Neutrophil (primary cell): ENCODE results near the gene ELOB.

Experiments used
- H3K27ac ChIP-seq: fragments of 200-600 bp; sonication (generic); 2 replicates; pipeline ENCODE4 v1.5.1; 2016; ENCODE audit warnings: mild to moderate bottlenecking, moderate library complexity
- H3K27me3 ChIP-seq: fragments of 200-600 bp; sonication (generic); 2 replicates; pipeline ENCODE4 v1.6.0; 2016; ENCODE audit warnings: mild to moderate bottlenecking
- H3K36me3 ChIP-seq: fragments of 200-600 bp; sonication (generic); 2 replicates; pipeline ENCODE4 v1.5.1; 2017
- H3K4me1 ChIP-seq, 2 experiments: fragments of 200-600 bp in 1 of 2; sonication (generic) in 1 of 2; 1 replicate in 1 of 2; 2 replicates in 1 of 2; pipeline versions ENCODE4 v1.5.1 to v1.6.1; 2013 to 2016; ENCODE audit warnings: low read depth in 1 of 2, low read length in 1 of 2, mild to moderate bottlenecking in 1 of 2, moderate library complexity in 1 of 2; ENCODE audit not compliant: control insufficient read depth in 1 of 2, insufficient read depth in 1 of 2
- H3K4me3 ChIP-seq, 2 experiments: fragments of 200-600 bp in 1 of 2; sonication (generic) in 1 of 2; 1 replicate in 1 of 2; 2 replicates in 1 of 2; pipeline ENCODE4 v1.5.1; 2013 to 2016; ENCODE audit warnings: low read depth in 1 of 2, low read length in 1 of 2, mild to moderate bottlenecking in 1 of 2, moderate library complexity in 1 of 2
- H3K9me3 ChIP-seq: fragments of 200-600 bp; sonication (generic); 2 replicates; pipeline ENCODE4 v1.5.1; 2016
- TF ChIP-seq, protein P1 (sequence below): fragments of 200-600 bp; sonication (generic); IDR thresholded peaks from 2 replicates; pipeline ENCODE4 v1.5.1; 2016; ENCODE audit warnings: antibody characterized with exemption

Gene ELOB

DNA sequence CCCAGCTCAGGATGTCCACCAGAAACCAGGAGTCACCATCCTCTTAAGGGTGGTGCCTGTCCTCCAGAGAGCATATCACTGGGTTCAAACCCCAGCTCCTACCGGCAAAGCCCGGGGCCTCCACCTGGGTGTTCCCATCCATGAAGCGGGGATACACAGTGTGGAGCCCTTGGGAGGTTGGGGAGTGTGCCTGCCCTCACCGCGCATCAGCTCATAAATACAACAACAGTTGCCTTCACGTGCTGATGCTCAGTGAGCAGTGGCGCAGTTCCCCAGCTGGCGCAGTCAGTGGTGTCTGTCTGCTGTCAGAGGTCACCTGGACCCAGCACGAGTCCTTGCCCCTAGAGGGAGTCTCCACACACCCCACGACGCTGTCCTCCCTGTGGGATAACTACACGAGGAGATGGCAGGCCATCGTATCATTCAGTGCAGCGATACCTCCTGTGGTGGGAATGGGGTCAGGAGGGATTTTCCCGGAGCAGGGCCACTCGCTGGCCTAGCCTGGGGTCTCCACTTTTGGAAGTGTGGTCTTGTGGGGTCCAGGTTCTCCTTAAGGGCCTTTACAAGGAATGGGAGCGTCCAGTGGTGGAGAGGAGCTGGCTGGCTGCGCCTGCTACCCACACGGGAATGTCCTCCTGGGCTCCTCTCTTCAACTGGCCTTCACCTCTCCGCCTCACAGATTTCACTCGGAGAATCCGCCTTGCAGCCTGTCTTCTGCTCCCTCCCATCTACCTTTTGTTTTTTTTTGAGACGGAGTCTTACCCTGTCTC is 2.3 kb upstream of the ELOB start:
- no peak overlapping the region for H3K4me3 ChIP-seq
- peaks cover 19% of the 10 kb centered on the region for H3K27me3 ChIP-seq
- H3K9me3 ChIP-seq, result no peaks in the 10 kb centered on the region
- H3K36me3 ChIP-seq, result peaks cover 11% of the 10 kb centered on the region
- TF ChIP-seq, protein P1, sequence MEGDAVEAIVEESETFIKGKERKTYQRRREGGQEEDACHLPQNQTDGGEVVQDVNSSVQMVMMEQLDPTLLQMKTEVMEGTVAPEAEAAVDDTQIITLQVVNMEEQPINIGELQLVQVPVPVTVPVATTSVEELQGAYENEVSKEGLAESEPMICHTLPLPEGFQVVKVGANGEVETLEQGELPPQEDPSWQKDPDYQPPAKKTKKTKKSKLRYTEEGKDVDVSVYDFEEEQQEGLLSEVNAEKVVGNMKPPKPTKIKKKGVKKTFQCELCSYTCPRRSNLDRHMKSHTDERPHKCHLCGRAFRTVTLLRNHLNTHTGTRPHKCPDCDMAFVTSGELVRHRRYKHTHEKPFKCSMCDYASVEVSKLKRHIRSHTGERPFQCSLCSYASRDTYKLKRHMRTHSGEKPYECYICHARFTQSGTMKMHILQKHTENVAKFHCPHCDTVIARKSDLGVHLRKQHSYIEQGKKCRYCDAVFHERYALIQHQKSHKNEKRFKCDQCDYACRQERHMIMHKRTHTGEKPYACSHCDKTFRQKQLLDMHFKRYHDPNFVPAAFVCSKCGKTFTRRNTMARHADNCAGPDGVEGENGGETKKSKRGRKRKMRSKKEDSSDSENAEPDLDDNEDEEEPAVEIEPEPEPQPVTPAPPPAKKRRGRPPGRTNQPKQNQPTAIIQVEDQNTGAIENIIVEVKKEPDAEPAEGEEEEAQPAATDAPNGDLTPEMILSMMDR, result no peak
- H3K4me1 ChIP-seq, result peaks cover 30 to 33% of the 10 kb centered on the region in 2 experiments
- no peak overlapping the region for H3K27ac ChIP-seq

GRCh38 chr16:2778630-2778958 is 1.5 kb upstream of the ELOB start:
- H3K4me1 ChIP-seq, result peaks cover 30 to 33% of the 10 kb centered on the region in 2 experiments
- TF ChIP-seq, protein P1, result no peak
- peaks cover 18% of the 10 kb centered on the region for H3K36me3 ChIP-seq
- H3K4me3 ChIP-seq, result peak overlapping the region in 1 of 2 experiments; percentile 100
- peak overlapping the region; percentile 92 for H3K27ac ChIP-seq
- no peaks in the 10 kb centered on the region for H3K9me3 ChIP-seq
- peaks cover 12% of the 10 kb centered on the region for H3K27me3 ChIP-seq

- Histone ChIP-seq H3K36me3 (peaks cover 23% of the 10 kb centered on the region), H3K9me3 (no peaks in the 10 kb centered on the region), H3K27ac (peak overlapping the region; percentile 92), H3K4me1 (peaks cover 30 to 33% of the 10 kb centered on the region in 2 experiments), H3K4me3 (peak overlapping the region; percentile 92 to 100), H3K27me3 (peaks cover 6% of the 10 kb centered on the region)
- TF ChIP-seq, protein P1, result no peak
Measured at GRCh38 chr16:2777903-2778629, 986 bp upstream of the ELOB start.

DNA sequence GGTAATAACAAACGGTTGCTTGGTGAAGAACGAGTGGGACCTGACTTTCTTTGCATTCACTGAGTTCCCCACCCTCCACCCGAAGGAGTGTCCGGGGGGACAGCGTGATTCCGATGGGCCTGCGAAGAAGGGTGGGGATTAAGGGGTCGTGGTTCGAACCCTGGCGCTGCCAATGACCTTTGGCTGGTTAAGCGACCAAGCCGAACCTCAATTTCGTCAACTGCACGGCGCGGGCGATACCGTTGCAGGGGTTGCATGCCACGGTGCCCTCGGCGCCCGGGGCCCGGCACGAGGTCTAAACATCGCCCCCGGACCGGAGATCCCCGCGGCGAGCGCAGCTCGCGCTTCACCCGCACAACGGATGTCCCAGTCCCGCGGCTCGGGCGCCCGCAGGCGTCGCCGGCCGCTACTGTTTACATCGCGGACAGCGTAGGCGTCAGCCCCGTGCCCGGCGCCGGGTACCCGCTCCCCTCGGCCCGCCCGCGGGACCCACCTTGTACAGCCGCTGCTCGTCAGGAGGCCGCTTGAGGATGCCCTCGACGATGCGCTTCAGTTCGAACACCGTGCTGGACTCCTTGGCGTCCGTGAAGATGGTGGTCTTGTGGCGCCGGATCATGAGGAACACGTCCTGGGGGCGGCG is 460 bp downstream of the ELOB start:
- Histone ChIP-seq H3K27me3 (no peaks in the 10 kb centered on the region), H3K4me1 (peaks cover 30 to 33% of the 10 kb centered on the region in 2 experiments), H3K4me3 (peak overlapping the region; percentile 83 to 92), H3K27ac (peak overlapping the region; percentile 92), H3K36me3 (peaks cover 36% of the 10 kb centered on the region), H3K9me3 (no peaks in the 10 kb centered on the region)
- TF ChIP-seq, protein P1, result no peak

DNA sequence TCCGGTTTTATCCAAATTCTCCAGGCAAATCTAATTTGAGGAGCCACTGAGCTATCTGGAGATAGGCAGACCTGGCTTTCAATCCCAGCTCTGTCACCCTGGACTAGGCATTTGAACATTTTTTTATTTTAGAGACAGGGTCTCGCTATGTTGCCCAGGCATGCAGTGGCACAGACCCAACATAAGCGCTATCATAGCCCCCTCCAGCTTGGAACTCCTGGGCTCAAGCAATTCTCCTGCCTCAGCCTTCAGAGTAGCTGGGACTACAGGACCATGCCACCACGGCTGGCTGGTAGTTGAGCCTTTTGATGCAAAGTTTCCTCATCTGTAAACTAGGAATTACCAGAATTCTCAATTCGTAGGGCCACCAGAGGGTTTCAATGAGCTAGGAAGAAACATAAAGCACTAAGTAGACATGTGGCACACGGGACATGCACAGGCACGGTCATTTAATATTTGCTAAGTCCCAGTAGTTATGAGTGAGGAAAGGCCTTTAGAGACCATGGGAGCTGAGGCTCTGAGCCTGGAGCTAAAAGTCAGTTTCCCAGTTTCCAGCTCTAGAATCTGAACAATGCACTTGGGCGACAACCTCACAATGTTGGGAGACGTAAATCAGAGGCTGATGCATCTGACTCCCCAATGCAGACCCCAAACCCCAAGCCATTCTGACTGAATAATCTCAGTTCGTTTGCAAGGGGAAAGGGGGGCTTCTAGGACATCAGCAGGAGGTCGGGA is 1.1 kb downstream of the ELOB start:
- peaks cover 43% of the 10 kb centered on the region for H3K36me3 ChIP-seq
- H3K27me3 ChIP-seq, result no peaks in the 10 kb centered on the region
- peak overlapping the region; percentile 92 for H3K27ac ChIP-seq
- H3K9me3 ChIP-seq, result no peaks in the 10 kb centered on the region
- peak overlapping the region; percentile 83 to 92 for H3K4me3 ChIP-seq
- H3K4me1 ChIP-seq, result peaks cover 30 to 33% of the 10 kb centered on the region in 2 experiments
- TF ChIP-seq, protein P1, result no peak
